H9 (cell line): ENCODE data around the gene XPC. TPM values are rescaled to one million over a fixed set of nuclear protein-coding genes. Genes with fewer than 3 reads are reported as not detected.

Experiments used
- DNase-seq: peaks from one replicate; pipeline ENCODE4 v3.0.0-alpha.2; 2017
- H2AFZ ChIP-seq: one replicate; pipeline ENCODE4 v1.6.1; 2013; ENCODE audit warnings: mild to moderate bottlenecking, low read length, control low read depth, moderate library complexity
- H2AK5ac ChIP-seq: 2 replicates; pipeline ENCODE4 v1.6.1; 2013; ENCODE audit warnings: low read length, control low read depth, mixed read lengths; ENCODE audit not compliant: insufficient read length
- H2BK120ac ChIP-seq: one replicate; pipeline ENCODE4 v1.6.1; 2013; ENCODE audit warnings: low read depth, mild to moderate bottlenecking, low read length, control low read depth, inconsistent platforms; ENCODE audit not compliant: poor library complexity, severe bottlenecking
- H2BK12ac ChIP-seq: 2 replicates; pipeline ENCODE4 v1.6.1; 2013; ENCODE audit warnings: low read length, control low read depth, mixed read lengths, low read depth; ENCODE audit not compliant: insufficient read length
- H2BK15ac ChIP-seq: 2 replicates; pipeline ENCODE4 v1.6.1; 2013; ENCODE audit warnings: low read depth, low read length, control low read depth
- H2BK20ac ChIP-seq: one replicate; pipeline ENCODE4 v1.6.1; 2013; ENCODE audit warnings: low read depth, mild to moderate bottlenecking, low read length, control low read depth, inconsistent platforms; ENCODE audit not compliant: poor library complexity, severe bottlenecking
- H2BK5ac ChIP-seq: 2 replicates; pipeline ENCODE4 v1.6.1; 2013; ENCODE audit warnings: low read length, control low read depth, mixed read lengths; ENCODE audit not compliant: insufficient read length
- H3K14ac ChIP-seq: 2 replicates; pipeline ENCODE4 v1.6.1; 2013; ENCODE audit warnings: low read length, control low read depth; ENCODE audit not compliant: insufficient read depth
- H3K18ac ChIP-seq: 2 replicates; pipeline ENCODE4 v1.6.1; 2013; ENCODE audit warnings: low read depth, mild to moderate bottlenecking, mixed read lengths, low read length, control low read depth; ENCODE audit not compliant: insufficient read length
- H3K23ac ChIP-seq: 2 replicates; pipeline ENCODE4 v1.6.1; 2013; ENCODE audit warnings: low read length, control low read depth, mixed read lengths, low read depth; ENCODE audit not compliant: insufficient read length
- H3K23me2 ChIP-seq: 2 replicates; pipeline ENCODE4 v1.6.1; 2013; ENCODE audit warnings: low read depth, mild to moderate bottlenecking, mixed read lengths, low read length, control low read depth; ENCODE audit not compliant: insufficient read length, poor library complexity, severe bottlenecking
- H3K27ac ChIP-seq: 2 replicates; pipeline ENCODE4 v1.5.1; 2013; ENCODE audit warnings: low read length, control low read depth, mixed read lengths, low read depth; ENCODE audit not compliant: insufficient read length
- H3K27me3 ChIP-seq: 2 replicates; pipeline ENCODE4 v1.6.1; 2013; ENCODE audit warnings: low read length, control low read depth, inconsistent platforms; ENCODE audit not compliant: insufficient read depth
- H3K4ac ChIP-seq: 2 replicates; pipeline ENCODE4 v1.6.1; 2013; ENCODE audit warnings: low read depth, mild to moderate bottlenecking, control low read depth, inconsistent platforms, low read length, moderate library complexity
- H3K4me1 ChIP-seq: 2 replicates; pipeline ENCODE4 v1.6.1; 2013; ENCODE audit warnings: low read length, control low read depth, inconsistent platforms; ENCODE audit not compliant: insufficient read depth
- H3K4me2 ChIP-seq: 2 replicates; pipeline ENCODE4 v1.6.1; 2013; ENCODE audit warnings: low read length, control low read depth, mixed read lengths; ENCODE audit not compliant: insufficient read length, insufficient read depth
- H3K56ac ChIP-seq: 2 replicates; pipeline ENCODE4 v1.6.1; 2013; ENCODE audit warnings: low read depth, mild to moderate bottlenecking, mixed read lengths, low read length, control low read depth; ENCODE audit not compliant: insufficient read length
- H3K79me1 ChIP-seq: 2 replicates; pipeline ENCODE4 v1.6.1; 2013; ENCODE audit warnings: low read depth, mild to moderate bottlenecking, moderate library complexity, low read length, control low read depth, inconsistent platforms; ENCODE audit not compliant: insufficient read depth, poor library complexity, severe bottlenecking
- H3K79me2 ChIP-seq: 2 replicates; pipeline ENCODE4 v1.6.1; 2013; ENCODE audit warnings: low read length, control low read depth, inconsistent platforms; ENCODE audit not compliant: insufficient read depth
- H3K9ac ChIP-seq: 2 replicates; pipeline ENCODE4 v1.6.1; 2013; ENCODE audit warnings: low read length, control low read depth, mixed read lengths; ENCODE audit not compliant: insufficient read length; ENCODE audit errors: extremely low read depth
- H3K9me3 ChIP-seq: one replicate; pipeline ENCODE4 v1.6.1; 2013; ENCODE audit warnings: low read depth, low read length, inconsistent platforms; ENCODE audit not compliant: control insufficient read depth
- H3T11ph ChIP-seq: one replicate; pipeline ENCODE4 v1.6.1; 2013; ENCODE audit warnings: mild to moderate bottlenecking, low read length, control low read depth, inconsistent platforms
- H4K20me1 ChIP-seq: one replicate; pipeline ENCODE4 v1.6.1; 2013; ENCODE audit not compliant: control insufficient read depth, insufficient read length, insufficient read depth
- H4K5ac ChIP-seq: 2 replicates; pipeline ENCODE4 v1.6.1; 2013; ENCODE audit warnings: low read depth, mild to moderate bottlenecking, mixed read lengths, low read length, control low read depth; ENCODE audit not compliant: insufficient read length
- H4K8ac ChIP-seq: replicated peaks from 2 replicates; pipeline ENCODE4 v1.6.1; 2013; ENCODE audit warnings: low read length, control low read depth, mixed read lengths, low read depth; ENCODE audit not compliant: insufficient read length
- H4K91ac ChIP-seq: 2 replicates; pipeline ENCODE4 v1.6.1; 2013; ENCODE audit warnings: low read depth, mild to moderate bottlenecking, moderate library complexity, mixed read lengths, low read length, control low read depth; ENCODE audit not compliant: insufficient read length
- H3K27ac Mint-ChIP-seq, 3 experiments: 2 replicates in 2 of 3; 3 replicates in 1 of 3; pipeline ENCODE4 v1.8.0; 2020 to 2021; ENCODE audit warnings: mixed read lengths in 3 of 3, mild to moderate bottlenecking in 1 of 3, moderate library complexity in 1 of 3
- H3K27me3 Mint-ChIP-seq: 2 replicates; pipeline ENCODE4 v1.8.0; 2021; ENCODE audit warnings: low read depth, mild to moderate bottlenecking, moderate library complexity, mixed read lengths
- H3K36me3 Mint-ChIP-seq, 3 experiments: 2 replicates in 2 of 3; 3 replicates in 1 of 3; pipeline ENCODE4 v1.8.0; 2020 to 2021; ENCODE audit warnings: low read depth in 3 of 3, mixed read lengths in 3 of 3; ENCODE audit not compliant: insufficient read depth in 1 of 3
- H3K4me1 Mint-ChIP-seq, 2 experiments: 2 replicates each; pipeline ENCODE4 v1.8.0; 2020; ENCODE audit warnings: mixed read lengths in 2 of 2
- H3K4me3 Mint-ChIP-seq, 2 experiments: 2 replicates in 1 of 2; 3 replicates in 1 of 2; pipeline ENCODE4 v1.8.0; 2020 to 2021; ENCODE audit warnings: mild to moderate bottlenecking in 2 of 2, mixed read lengths in 2 of 2, moderate library complexity in 1 of 2
- H3K9me3 Mint-ChIP-seq, 2 experiments: 2 replicates in 1 of 2; 3 replicates in 1 of 2; pipeline ENCODE4 v1.8.0; 2020; ENCODE audit warnings: mild to moderate bottlenecking in 2 of 2, mixed read lengths in 2 of 2, moderate library complexity in 1 of 2
- WGBS: extraction: QIAGEN DNeasy Blood & Tissue Kit; methylation state at CpG from one replicate; pipeline ENCODE4 v1.1.7; 2013; ENCODE audit warnings: missing lambda C conversion rate, low lambda C conversion rate, mixed read lengths; ENCODE audit not compliant: insufficient read length; ENCODE audit errors: extremely low coverage; 5-methylcytosine and 5-hydroxymethylcytosine counted together
- total RNA-seq: library from RNA; stranded (reverse); gene quantifications from 2 replicates; pipeline ENCODE4 v1.2.1, GENCODE V29; 2021
- TF ChIP-seq, protein P1 (sequence below): fragments of 200-600 bp; sonication (generic); conservative IDR thresholded peaks from 3 replicates; pipeline ENCODE4 v1.8.0; 2021; ENCODE audit warnings: antibody characterized with exemption, mild to moderate bottlenecking

Gene XPC
- total RNA-seq, 1 experiment from 2014 or later = 30.3 TPM

- H3K27ac Mint-ChIP-seq = peak overlapping the region in 1 of 3 experiments; percentile 83; a peak in 2 of 7 replicates
- WGBS = no CpG with 5 or more reads among the region's 9 CpGs
- H2BK20ac ChIP-seq = no peak overlapping the region
- peaks cover 2% of the 10 kb centered on the region for H3K23me2 ChIP-seq
- peaks cover 7 to 20% of the 10 kb centered on the region in 2 experiments for H3K4me1 Mint-ChIP-seq
- no peak overlapping the region for H2BK120ac ChIP-seq
- H4K91ac ChIP-seq = no peak overlapping the region
- H3K56ac ChIP-seq = no peak overlapping the region
- H2AFZ ChIP-seq = no peak overlapping the region
- H3K23ac ChIP-seq = no peak overlapping the region
- H3K4ac ChIP-seq = no peak overlapping the region
- H2BK15ac ChIP-seq = no peak overlapping the region
- peaks cover 12 to 63% (median 52%) of the 10 kb centered on the region in 3 experiments for H3K36me3 Mint-ChIP-seq
- peaks cover 6% of the 10 kb centered on the region; the same call in 1 of the 2 replicates for H3K4me1 ChIP-seq
- no peak overlapping the region for H2BK12ac ChIP-seq
- no peaks in the 10 kb centered on the region for H3K79me2 ChIP-seq
- no peaks in the 10 kb centered on the region for H3K27me3 Mint-ChIP-seq
- H3K4me2 ChIP-seq = no peak overlapping the region
- TF ChIP-seq, protein P1, sequence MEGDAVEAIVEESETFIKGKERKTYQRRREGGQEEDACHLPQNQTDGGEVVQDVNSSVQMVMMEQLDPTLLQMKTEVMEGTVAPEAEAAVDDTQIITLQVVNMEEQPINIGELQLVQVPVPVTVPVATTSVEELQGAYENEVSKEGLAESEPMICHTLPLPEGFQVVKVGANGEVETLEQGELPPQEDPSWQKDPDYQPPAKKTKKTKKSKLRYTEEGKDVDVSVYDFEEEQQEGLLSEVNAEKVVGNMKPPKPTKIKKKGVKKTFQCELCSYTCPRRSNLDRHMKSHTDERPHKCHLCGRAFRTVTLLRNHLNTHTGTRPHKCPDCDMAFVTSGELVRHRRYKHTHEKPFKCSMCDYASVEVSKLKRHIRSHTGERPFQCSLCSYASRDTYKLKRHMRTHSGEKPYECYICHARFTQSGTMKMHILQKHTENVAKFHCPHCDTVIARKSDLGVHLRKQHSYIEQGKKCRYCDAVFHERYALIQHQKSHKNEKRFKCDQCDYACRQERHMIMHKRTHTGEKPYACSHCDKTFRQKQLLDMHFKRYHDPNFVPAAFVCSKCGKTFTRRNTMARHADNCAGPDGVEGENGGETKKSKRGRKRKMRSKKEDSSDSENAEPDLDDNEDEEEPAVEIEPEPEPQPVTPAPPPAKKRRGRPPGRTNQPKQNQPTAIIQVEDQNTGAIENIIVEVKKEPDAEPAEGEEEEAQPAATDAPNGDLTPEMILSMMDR = no peak
- H3K9me3 ChIP-seq = no peaks in the 10 kb centered on the region
- H3K27me3 ChIP-seq = no peaks in the 10 kb centered on the region
- no peak overlapping the region for H3K4me3 Mint-ChIP-seq
- no peak overlapping the region for H4K5ac ChIP-seq
- H3K27ac ChIP-seq = no peak overlapping the region
- peak; percentile 20 for DNase-seq
- no peaks in the 10 kb centered on the region; a peak in 1 of 5 replicates for H3K9me3 Mint-ChIP-seq
- H4K20me1 ChIP-seq = no peaks in the 10 kb centered on the region
- no peak overlapping the region for H3T11ph ChIP-seq
- H3K79me1 ChIP-seq = no peaks in the 10 kb centered on the region
- H4K8ac ChIP-seq = no peak overlapping the region
- no peak overlapping the region for H2BK5ac ChIP-seq
- no peak overlapping the region; the same call in 1 of the 2 replicates for H3K14ac ChIP-seq
- no peak overlapping the region for H2AK5ac ChIP-seq
- H3K9ac ChIP-seq = no peak overlapping the region
- no peak overlapping the region for H3K18ac ChIP-seq
These were observed 28.3 kb downstream of the XPC start for GRCh38 chr3:14150078-14150477.
